NCI-H187 treated with DMSO at 0.1 percent for 48 hours (cell line): ENCODE data around the gene TSN.

Source experiments
- DNase-seq: peaks from one replicate; lab custom pipeline; 2025; lab: John Stamatoyannopoulos, UW

Gene TSN

GRCh38 chr2:121746071-121746578, 9.3 kb upstream of the TSN start:
- DNase-seq: no peak

GRCh38 chr2:121748202-121748601, 7.2 kb upstream of the TSN start:
- DNase-seq: no peak

GRCh38 chr2:121754851-121755236, 607 bp upstream of the TSN start:
- no peak for DNase-seq

- no peak for DNase-seq
These were observed 9.3 kb downstream of the TSN start for GRCh38 chr2:121764681-121765228.

GRCh38 chr2:121766624-121767023, 11.2 kb downstream of the TSN start:
- DNase-seq: no peak

- no peak for DNase-seq
These were observed 12.8 kb downstream of the TSN start for GRCh38 chr2:121768143-121768755.

GRCh38 chr2:121771976-121772742, 16.7 kb downstream of the TSN start:
- DNase-seq: no peak

- DNase-seq: no peak
These were observed 18.8 kb downstream of the TSN start for GRCh38 chr2:121774235-121774634.

GRCh38 chr2:121776361-121776760, 20.9 kb downstream of the TSN start:
- no peak for DNase-seq

GRCh38 chr2:121776885-121777698, 21.6 kb downstream of the TSN start:
- no peak for DNase-seq

- DNase-seq: no peak
These were observed 22.2 kb downstream of the TSN start for GRCh38 chr2:121777699-121778058.

- no peak for DNase-seq
These were observed 23.5 kb downstream of the TSN start for GRCh38 chr2:121778741-121779487.

- no peak for DNase-seq
These were observed 27.7 kb downstream of the TSN start for GRCh38 chr2:121783180-121783579.

- no peak for DNase-seq
These were observed 33.2 kb downstream of the TSN start for GRCh38 chr2:121788685-121789084.

GRCh38 chr2:121790276-121790956, 35.0 kb downstream of the TSN start:
- DNase-seq: no peak

GRCh38 chr2:121791290-121791689, 35.8 kb downstream of the TSN start:
- no peak for DNase-seq

GRCh38 chr2:121791801-121792221, 36.4 kb downstream of the TSN start:
- no peak for DNase-seq

- DNase-seq: no peak
These were observed 38.4 kb downstream of the TSN start for GRCh38 chr2:121793816-121794215.

GRCh38 chr2:121794233-121794632, 38.8 kb downstream of the TSN start:
- DNase-seq: no peak

GRCh38 chr2:121796239-121796638, 40.8 kb downstream of the TSN start:
- DNase-seq: no peak

GRCh38 chr2:121798617-121799016, 43.2 kb downstream of the TSN start:
- DNase-seq: no peak
